ENCODE data around the gene SLF2. TPM values are rescaled to one million over a fixed set of nuclear protein-coding genes. Genes with fewer than 3 reads are reported as not detected.
A peak's percentile ranks its signal among the peaks of the same experiment; 100 is the strongest.

Gene SLF2
- total and polyA plus RNA-seq, 2 of the 13 experiments (the other 11 are each of a cell fraction or from before 2014, with no cell fraction given), result 12.2 to 48.1 TPM

- TF ChIP-seq, protein P1, sequence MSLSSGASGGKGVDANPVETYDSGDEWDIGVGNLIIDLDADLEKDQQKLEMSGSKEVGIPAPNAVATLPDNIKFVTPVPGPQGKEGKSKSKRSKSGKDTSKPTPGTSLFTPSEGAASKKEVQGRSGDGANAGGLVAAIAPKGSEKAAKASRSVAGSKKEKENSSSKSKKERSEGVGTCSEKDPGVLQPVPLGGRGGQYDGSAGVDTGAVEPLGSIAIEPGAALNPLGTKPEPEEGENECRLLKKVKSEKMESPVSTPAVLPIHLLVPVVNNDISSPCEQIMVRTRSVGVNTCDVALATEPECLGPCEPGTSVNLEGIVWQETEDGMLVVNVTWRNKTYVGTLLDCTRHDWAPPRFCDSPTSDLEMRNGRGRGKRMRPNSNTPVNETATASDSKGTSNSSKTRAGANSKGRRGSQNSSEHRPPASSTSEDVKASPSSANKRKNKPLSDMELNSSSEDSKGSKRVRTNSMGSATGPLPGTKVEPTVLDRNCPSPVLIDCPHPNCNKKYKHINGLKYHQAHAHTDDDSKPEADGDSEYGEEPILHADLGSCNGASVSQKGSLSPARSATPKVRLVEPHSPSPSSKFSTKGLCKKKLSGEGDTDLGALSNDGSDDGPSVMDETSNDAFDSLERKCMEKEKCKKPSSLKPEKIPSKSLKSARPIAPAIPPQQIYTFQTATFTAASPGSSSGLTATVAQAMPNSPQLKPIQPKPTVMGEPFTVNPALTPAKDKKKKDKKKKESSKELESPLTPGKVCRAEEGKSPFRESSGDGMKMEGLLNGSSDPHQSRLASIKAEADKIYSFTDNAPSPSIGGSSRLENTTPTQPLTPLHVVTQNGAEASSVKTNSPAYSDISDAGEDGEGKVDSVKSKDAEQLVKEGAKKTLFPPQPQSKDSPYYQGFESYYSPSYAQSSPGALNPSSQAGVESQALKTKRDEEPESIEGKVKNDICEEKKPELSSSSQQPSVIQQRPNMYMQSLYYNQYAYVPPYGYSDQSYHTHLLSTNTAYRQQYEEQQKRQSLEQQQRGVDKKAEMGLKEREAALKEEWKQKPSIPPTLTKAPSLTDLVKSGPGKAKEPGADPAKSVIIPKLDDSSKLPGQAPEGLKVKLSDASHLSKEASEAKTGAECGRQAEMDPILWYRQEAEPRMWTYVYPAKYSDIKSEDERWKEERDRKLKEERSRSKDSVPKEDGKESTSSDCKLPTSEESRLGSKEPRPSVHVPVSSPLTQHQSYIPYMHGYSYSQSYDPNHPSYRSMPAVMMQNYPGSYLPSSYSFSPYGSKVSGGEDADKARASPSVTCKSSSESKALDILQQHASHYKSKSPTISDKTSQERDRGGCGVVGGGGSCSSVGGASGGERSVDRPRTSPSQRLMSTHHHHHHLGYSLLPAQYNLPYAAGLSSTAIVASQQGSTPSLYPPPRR (CRISPR knock-in tag; IDR thresholded peaks at IDR 0.05; ENCODE audit: borderline replicate concordance), result 0 out of 2 replicates have a peak, but pooled peaks have one; percentile 25
- TF ChIP-seq FOXA3 (CRISPR knock-in tag; IDR thresholded peaks at IDR 0.05) (no peak), TP53 (CRISPR knock-in tag; conservative IDR thresholded peaks at IDR 0.05) (no peak), ATF7-NPFF (CRISPR knock-in tag; IDR thresholded peaks at IDR 0.05; ENCODE audit: low read depth) (no peak), JUN (CRISPR knock-in tag; IDR thresholded peaks at IDR 0.05) (no peak), ZNF788 (CRISPR knock-in tag; IDR thresholded peaks at IDR 0.05; ENCODE audit: borderline replicate concordance) (peak; percentile 57; the same call in 1 of the 2 replicates)
Measured at GRCh38 chr10:100998183-100998990, 85.6 kb downstream of the SLF2 start (continued).

Measured in HepG2 (cell line).